ENCODE measurements around the gene AGT. TPM values are rescaled to one million over a fixed set of nuclear protein-coding genes. Genes with fewer than 3 reads are reported as not detected.
A peak's percentile ranks its signal among the peaks of the same experiment; 100 is the strongest.

The AGT gene
- total and polyA plus RNA-seq, 4 donors, result 23.2 to 120 (median 47.6) TPM

DNA sequence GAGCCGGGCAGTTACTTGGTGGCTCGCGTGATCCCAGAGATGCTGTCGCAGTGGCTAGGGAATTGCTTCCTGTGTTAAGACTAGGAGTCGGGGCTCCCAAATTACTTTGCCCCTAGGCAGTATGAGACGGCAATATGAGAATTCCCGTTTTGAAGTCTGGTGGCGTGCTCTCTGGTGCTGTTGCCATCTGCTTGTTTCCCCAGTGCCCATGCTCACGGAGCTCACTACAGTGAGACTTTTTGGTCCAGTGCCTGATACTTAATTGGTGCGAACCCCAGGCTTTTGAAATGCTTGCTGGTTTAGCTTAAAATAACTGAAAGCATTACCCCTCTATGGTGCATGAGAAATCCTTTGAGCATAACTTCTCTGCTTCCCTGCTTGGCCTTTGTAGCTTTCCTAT, 22.3 kb downstream of the AGT start:
- ATAC-seq (ENCODE audit: low FRiP score), result no peak
- H3K36me3 ChIP-seq (ENCODE audit: control insufficient read depth in 1 of 2, insufficient read depth in 2 of 2, low read length in 1 of 2), result peaks cover 5 to 12% of the 10 kb centered on the region in 2 donors
- intact Hi-C loops (cut with DNase I), result no loop called here

DNA sequence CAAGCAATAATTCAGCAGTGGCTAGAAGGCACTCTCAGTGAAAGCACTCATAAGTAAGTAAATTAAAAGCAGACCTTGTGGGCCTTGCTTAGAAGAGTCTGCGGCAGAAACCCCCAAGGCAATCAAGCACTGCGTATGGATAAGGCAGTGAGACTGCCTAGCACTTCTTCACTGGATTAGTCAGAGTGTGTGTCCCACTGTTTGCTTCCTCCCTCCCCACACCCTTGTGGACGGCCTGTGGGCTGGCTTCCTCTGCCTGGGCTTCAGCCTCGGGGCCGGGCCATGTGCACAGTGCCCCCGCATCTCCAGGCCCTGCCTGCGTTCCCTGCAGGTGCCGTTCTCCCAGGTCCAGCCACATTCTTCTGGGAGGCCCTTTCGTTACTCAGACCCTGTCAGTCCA, 23.8 kb downstream of the AGT start:
- Histone ChIP-seq H3K36me3 (ENCODE audit: control insufficient read depth in 1 of 2, insufficient read depth in 2 of 2, low read length in 1 of 2) (peaks cover 9 to 12% of the 10 kb centered on the region in 2 donors), H3K9me3 (ENCODE audit: control insufficient read depth, low read length) (no peaks in the 10 kb centered on the region), H3K27ac (ENCODE audit: low read depth in 1 of 2, low read length in 2 of 2) (no peak overlapping the region), H3K27me3 (ENCODE audit: control insufficient read depth in 1 of 2, insufficient read depth in 2 of 2, low read length in 1 of 2) (no peaks in the 10 kb centered on the region), H3K4me3 (ENCODE audit: low read length in 2 of 2) (no peak overlapping the region), H3K4me1 (ENCODE audit: control insufficient read depth in 1 of 2, insufficient read depth in 2 of 2, low read length in 2 of 2) (no peaks in the 10 kb centered on the region)
- DNase-seq, result no peak
- WGBS, 2 donors, result 87 to 89% methylated on average over 9 of the region's 9 CpGs
- ATAC-seq (ENCODE audit: low FRiP score), result no peak
- intact Hi-C loops (cut with DNase I), result no loop called here

More for the DNA sequence above, 22.3 kb downstream of the AGT start:
- no peaks in the 10 kb centered on the region for H3K4me1 ChIP-seq (ENCODE audit: control insufficient read depth in 1 of 2, insufficient read depth in 2 of 2, low read length in 2 of 2)
- H3K27me3 ChIP-seq (ENCODE audit: control insufficient read depth in 1 of 2, insufficient read depth in 2 of 2, low read length in 1 of 2), result no peaks in the 10 kb centered on the region
- no peak for DNase-seq
- 94% methylated on average over 10 of the region's 10 CpGs for WGBS, 2 donors
- H3K27ac ChIP-seq (ENCODE audit: low read depth in 1 of 2, low read length in 2 of 2), result no peak overlapping the region
- no peak overlapping the region for H3K4me3 ChIP-seq (ENCODE audit: low read length in 2 of 2)
- no peaks in the 10 kb centered on the region for H3K9me3 ChIP-seq (ENCODE audit: control insufficient read depth, low read length)

DNA sequence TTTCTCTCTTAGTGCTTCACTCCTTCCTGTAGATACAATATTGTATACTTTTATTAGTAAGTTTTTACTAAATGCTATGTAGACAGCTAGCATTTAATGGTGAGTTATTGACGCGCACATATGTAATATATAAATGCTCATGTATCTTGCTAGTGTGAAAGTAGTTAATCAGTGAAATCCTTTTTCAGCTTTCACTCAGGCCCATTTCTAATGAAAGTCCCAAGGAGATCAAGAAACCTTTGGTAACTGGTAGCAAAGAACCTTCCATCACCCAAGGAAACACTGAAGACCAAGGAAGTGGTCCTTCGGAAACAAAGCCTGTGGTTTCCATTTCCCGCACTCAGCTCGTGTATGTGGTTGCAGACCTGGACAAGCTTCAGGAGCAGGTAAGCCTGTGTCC, 27.2 kb downstream of the AGT start:
- intact Hi-C loops (cut with DNase I), result no loop called here
- no peak for DNase-seq
- peaks cover 9 to 19% of the 10 kb centered on the region in 2 donors for H3K36me3 ChIP-seq (ENCODE audit: control insufficient read depth in 1 of 2, insufficient read depth in 2 of 2, low read length in 1 of 2)
- no peak overlapping the region for H3K4me3 ChIP-seq (ENCODE audit: low read length in 2 of 2)
- no peak for ATAC-seq (ENCODE audit: low FRiP score)
- 85 to 86% methylated on average over 5 of the region's 5 CpGs for WGBS, 2 donors
- no peaks in the 10 kb centered on the region for H3K4me1 ChIP-seq (ENCODE audit: control insufficient read depth in 1 of 2, insufficient read depth in 2 of 2, low read length in 2 of 2)
- no peaks in the 10 kb centered on the region for H3K27me3 ChIP-seq (ENCODE audit: control insufficient read depth in 1 of 2, insufficient read depth in 2 of 2, low read length in 1 of 2)
- no peaks in the 10 kb centered on the region for H3K9me3 ChIP-seq (ENCODE audit: control insufficient read depth, low read length)
- H3K27ac ChIP-seq (ENCODE audit: low read depth in 1 of 2, low read length in 2 of 2), result no peak overlapping the region

DNA sequence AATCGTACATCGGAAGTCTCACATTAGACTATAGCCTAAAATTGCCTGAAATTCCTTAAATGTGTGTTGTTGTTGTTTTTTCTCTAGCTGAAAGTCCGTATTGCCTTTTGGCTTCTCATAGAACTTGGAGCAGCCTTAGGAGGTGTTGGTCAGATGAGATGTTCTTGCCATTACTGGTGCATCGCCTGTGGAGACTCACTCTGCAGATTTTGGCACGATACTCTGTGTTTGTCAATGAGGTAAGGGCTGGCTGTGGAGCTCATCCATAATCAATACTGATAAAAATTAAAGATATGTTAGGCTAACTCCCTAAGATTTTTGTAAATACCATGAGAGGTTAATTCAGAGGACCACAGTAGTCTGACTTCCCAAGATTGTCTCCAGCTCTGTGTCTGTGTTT, 28.9 kb downstream of the AGT start:
- no peaks in the 10 kb centered on the region for H3K27me3 ChIP-seq (ENCODE audit: control insufficient read depth in 1 of 2, insufficient read depth in 2 of 2, low read length in 1 of 2)
- peaks cover 12 to 19% of the 10 kb centered on the region in 2 donors for H3K36me3 ChIP-seq (ENCODE audit: control insufficient read depth in 1 of 2, insufficient read depth in 2 of 2, low read length in 1 of 2)
- intact Hi-C loops (cut with DNase I), result no loop called here
- H3K27ac ChIP-seq (ENCODE audit: low read depth in 1 of 2, low read length in 2 of 2), result no peak overlapping the region
- H3K4me3 ChIP-seq (ENCODE audit: low read length in 2 of 2), result no peak overlapping the region
- DNase-seq (no peak), ATAC-seq (ENCODE audit: low FRiP score) (no peak)
- 91 to 93% methylated on average over 5 of the region's 5 CpGs for WGBS, 2 donors
- no peaks in the 10 kb centered on the region for H3K4me1 ChIP-seq (ENCODE audit: control insufficient read depth in 1 of 2, insufficient read depth in 2 of 2, low read length in 2 of 2)
- H3K9me3 ChIP-seq (ENCODE audit: control insufficient read depth, low read length), result no peaks in the 10 kb centered on the region

DNA sequence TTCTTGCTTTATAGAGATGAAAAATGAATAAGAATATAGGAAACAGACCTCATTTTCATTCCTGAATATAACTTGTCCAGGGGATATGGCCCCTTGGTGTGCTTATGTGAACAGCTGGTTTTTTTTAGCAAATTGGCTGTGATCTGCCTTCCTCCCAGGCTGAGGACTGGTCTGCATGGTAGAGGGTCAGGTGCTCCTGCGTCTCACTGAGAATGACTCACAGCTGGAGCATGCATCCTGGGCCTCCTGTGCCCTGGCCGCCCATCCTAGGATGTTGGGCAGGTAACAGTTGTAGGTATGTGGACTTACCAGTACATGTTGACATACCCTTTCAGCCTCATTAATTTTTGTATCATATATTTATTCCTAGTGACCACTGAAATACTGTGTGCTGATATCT, 29.8 kb downstream of the AGT start:
- 90 to 97% methylated on average over 2 of the region's 2 CpGs for WGBS, 2 donors
- H3K9me3 ChIP-seq (ENCODE audit: control insufficient read depth, low read length), result no peaks in the 10 kb centered on the region
- H3K4me1 ChIP-seq (ENCODE audit: control insufficient read depth in 1 of 2, insufficient read depth in 2 of 2, low read length in 2 of 2), result no peaks in the 10 kb centered on the region
- H3K36me3 ChIP-seq (ENCODE audit: control insufficient read depth in 1 of 2, insufficient read depth in 2 of 2, low read length in 1 of 2), result peaks cover 14 to 15% of the 10 kb centered on the region in 2 donors
- intact Hi-C loops (cut with DNase I), result no loop called here
- no peak for DNase-seq
- no peak overlapping the region for H3K4me3 ChIP-seq (ENCODE audit: low read length in 2 of 2)
- no peak overlapping the region for H3K27ac ChIP-seq (ENCODE audit: low read depth in 1 of 2, low read length in 2 of 2)
- ATAC-seq (ENCODE audit: low FRiP score), result no peak
- H3K27me3 ChIP-seq (ENCODE audit: control insufficient read depth in 1 of 2, insufficient read depth in 2 of 2, low read length in 1 of 2), result no peaks in the 10 kb centered on the region

DNA sequence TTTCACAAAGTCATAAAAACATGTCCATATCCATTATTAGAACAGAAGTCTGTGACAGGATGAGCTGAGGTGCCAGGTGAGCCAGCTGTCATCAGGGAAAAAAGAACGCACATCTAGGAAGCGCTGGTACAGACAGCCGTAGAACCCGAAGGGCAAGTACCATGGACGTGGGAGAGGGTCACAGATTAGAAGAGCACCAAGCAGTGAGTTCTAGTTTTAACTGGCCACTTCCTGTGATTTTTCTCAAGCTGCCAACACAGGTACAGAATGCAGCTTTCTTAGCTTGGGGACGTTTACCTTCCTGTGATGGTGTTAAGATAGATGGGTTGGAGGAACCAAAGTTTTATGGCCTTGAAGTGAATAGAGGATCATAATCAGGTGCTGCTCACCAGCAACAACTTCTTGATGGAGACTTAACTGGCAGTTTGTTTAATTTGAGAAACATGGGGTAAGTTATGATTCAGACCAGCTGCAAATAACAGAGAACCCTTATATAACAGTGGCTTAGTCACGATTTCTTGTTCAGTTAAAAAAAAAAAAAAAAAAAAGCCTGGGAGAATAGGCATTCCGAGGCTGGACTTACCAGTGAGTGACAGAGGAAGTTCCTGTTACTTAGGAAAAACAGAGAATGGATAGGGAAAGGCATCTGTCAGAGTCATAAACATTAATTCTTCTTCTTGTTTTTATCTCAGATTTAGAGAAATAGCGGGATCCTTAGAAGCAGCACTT, 30.9 kb downstream of the AGT start:
- intact Hi-C loops (cut with DNase I), result no loop called here
- H3K27ac ChIP-seq (ENCODE audit: low read depth in 1 of 2, low read length in 2 of 2), result peak overlapping the region in 1 of 2 donors; percentile 8
- peaks cover 11 to 18% of the 10 kb centered on the region in 2 donors for H3K36me3 ChIP-seq (ENCODE audit: control insufficient read depth in 1 of 2, insufficient read depth in 2 of 2, low read length in 1 of 2)
- H3K4me3 ChIP-seq (ENCODE audit: low read length in 2 of 2), result no peak overlapping the region
- 65 to 73% methylated on average over 9 of the region's 9 CpGs for WGBS, 2 donors
- ATAC-seq (ENCODE audit: low FRiP score) (peak; percentile 15), DNase-seq (no peak)
- no peaks in the 10 kb centered on the region for H3K4me1 ChIP-seq (ENCODE audit: control insufficient read depth in 1 of 2, insufficient read depth in 2 of 2, low read length in 2 of 2)
- no peaks in the 10 kb centered on the region for H3K27me3 ChIP-seq (ENCODE audit: control insufficient read depth in 1 of 2, insufficient read depth in 2 of 2, low read length in 1 of 2)
- H3K9me3 ChIP-seq (ENCODE audit: control insufficient read depth, low read length), result no peaks in the 10 kb centered on the region

DNA sequence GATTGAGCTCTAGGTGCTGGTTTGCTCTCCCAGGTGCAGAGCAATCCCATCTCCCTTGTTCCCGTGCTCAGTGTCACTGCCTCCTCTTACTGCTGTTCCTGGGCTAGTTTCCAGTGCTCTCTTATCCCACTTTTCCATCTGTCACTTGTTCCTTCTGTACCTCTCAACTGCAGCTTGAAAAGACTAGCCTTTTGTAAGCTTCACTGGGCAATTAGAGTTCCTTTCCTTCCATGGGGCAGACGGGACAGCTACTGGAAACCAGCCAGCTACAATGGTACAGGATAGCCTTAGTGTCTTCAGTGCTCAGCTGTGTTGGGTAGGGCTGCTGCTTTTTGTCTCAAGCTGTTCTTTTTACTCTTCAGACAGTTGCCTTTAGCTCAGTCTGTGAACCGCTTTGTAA, 31.6 kb downstream of the AGT start:
- WGBS, 2 donors, result 52 to 53% methylated on average over 3 of the region's 3 CpGs
- H3K4me1 ChIP-seq (ENCODE audit: control insufficient read depth in 1 of 2, insufficient read depth in 2 of 2, low read length in 2 of 2), result no peaks in the 10 kb centered on the region
- ATAC-seq (ENCODE audit: low FRiP score) (no peak), DNase-seq (no peak)
- no peaks in the 10 kb centered on the region for H3K27me3 ChIP-seq (ENCODE audit: control insufficient read depth in 1 of 2, insufficient read depth in 2 of 2, low read length in 1 of 2)
- no peaks in the 10 kb centered on the region for H3K9me3 ChIP-seq (ENCODE audit: control insufficient read depth, low read length)
- H3K4me3 ChIP-seq (ENCODE audit: low read length in 2 of 2), result no peak overlapping the region
- H3K36me3 ChIP-seq (ENCODE audit: control insufficient read depth in 1 of 2, insufficient read depth in 2 of 2, low read length in 1 of 2), result peaks cover 11 to 18% of the 10 kb centered on the region in 2 donors
- intact Hi-C loops (cut with DNase I), result no loop called here
- no peak overlapping the region for H3K27ac ChIP-seq (ENCODE audit: low read depth in 1 of 2, low read length in 2 of 2)

DNA sequence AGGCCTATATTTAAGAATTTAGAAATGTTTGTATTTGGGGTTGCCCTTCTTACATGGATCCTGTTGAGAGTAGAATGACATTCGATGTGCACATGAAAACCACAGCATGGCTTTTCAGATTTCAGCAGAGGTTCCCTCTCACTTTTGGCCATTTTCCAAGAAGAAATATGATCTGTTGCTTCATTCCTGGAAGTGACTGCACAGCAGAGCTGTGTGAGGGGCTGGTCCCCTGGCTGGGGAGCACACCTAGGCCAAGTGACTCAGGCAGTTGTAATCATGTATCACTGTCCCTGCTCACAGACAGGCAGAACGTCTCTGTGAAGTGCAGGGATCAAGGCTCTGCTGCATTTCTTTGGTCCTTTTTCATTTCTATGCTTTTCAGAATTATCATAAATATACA, 32.3 kb downstream of the AGT start:
- Histone ChIP-seq H3K4me1 (ENCODE audit: control insufficient read depth in 1 of 2, insufficient read depth in 2 of 2, low read length in 2 of 2) (no peaks in the 10 kb centered on the region), H3K9me3 (ENCODE audit: control insufficient read depth, low read length) (no peaks in the 10 kb centered on the region), H3K27me3 (ENCODE audit: control insufficient read depth in 1 of 2, insufficient read depth in 2 of 2, low read length in 1 of 2) (no peaks in the 10 kb centered on the region), H3K27ac (ENCODE audit: low read depth in 1 of 2, low read length in 2 of 2) (no peak overlapping the region), H3K4me3 (ENCODE audit: low read length in 2 of 2) (no peak overlapping the region), H3K36me3 (ENCODE audit: control insufficient read depth in 1 of 2, insufficient read depth in 2 of 2, low read length in 1 of 2) (peaks cover 9 to 14% of the 10 kb centered on the region in 2 donors)
- DNase-seq, result no peak
- intact Hi-C loops (cut with DNase I), result no loop called here
- WGBS, 2 donors, result 18 to 20% methylated on average over 2 of the region's 2 CpGs
- no peak for ATAC-seq (ENCODE audit: low FRiP score)

DNA sequence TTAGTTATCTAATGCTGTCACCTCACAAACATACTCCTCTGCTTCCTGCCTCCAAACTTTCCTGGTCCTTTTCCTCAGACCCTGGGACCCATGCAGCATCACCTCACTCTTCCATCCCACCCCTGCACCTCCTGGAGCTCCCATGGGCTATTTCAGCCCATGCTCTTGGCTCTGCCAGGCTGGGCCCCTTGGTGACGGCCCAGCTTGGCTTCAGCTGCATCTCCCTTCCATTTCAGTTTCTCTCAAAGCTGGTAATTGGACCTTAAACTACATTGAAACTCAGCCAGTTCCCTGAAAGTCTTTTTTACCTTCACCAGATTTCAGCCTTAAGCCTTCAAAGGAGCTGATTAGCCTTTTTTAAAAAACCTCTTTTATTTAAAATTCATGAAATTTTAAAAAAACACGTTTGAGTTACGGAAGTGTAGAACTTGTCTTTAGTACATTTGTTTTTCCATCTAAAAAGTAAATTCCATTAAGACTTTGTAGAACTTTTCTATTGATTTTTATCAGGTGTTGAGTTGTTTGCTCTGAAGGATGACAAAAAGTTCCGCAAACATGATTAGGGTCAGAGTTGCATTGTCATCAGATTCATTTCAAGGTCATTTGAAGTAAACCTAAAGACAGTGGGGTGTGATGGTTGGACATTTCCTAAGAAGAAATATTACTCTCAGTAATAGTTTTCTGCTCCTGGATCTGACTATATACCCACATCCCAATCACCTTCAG, 33.5 kb downstream of the AGT start:
- peaks cover 9 to 12% of the 10 kb centered on the region in 2 donors for H3K36me3 ChIP-seq (ENCODE audit: control insufficient read depth in 1 of 2, insufficient read depth in 2 of 2, low read length in 1 of 2)
- no peaks in the 10 kb centered on the region for H3K4me1 ChIP-seq (ENCODE audit: control insufficient read depth in 1 of 2, insufficient read depth in 2 of 2, low read length in 2 of 2)
- ATAC-seq (ENCODE audit: low FRiP score), result no peak
- no peak overlapping the region for H3K27ac ChIP-seq (ENCODE audit: low read depth in 1 of 2, low read length in 2 of 2)
- intact Hi-C loops (cut with DNase I), result no loop called here
- no peaks in the 10 kb centered on the region for H3K27me3 ChIP-seq (ENCODE audit: control insufficient read depth in 1 of 2, insufficient read depth in 2 of 2, low read length in 1 of 2)
- WGBS, 2 donors, result 49 to 57% methylated on average over 4 of the region's 4 CpGs
- DNase-seq, result no peak
- no peak overlapping the region for H3K4me3 ChIP-seq (ENCODE audit: low read length in 2 of 2)
- no peaks in the 10 kb centered on the region for H3K9me3 ChIP-seq (ENCODE audit: control insufficient read depth, low read length)
